Thoracic aorta (tissue), 2 donors: Measurements from ENCODE around the gene EEIG1. TPM values are rescaled to one million over a fixed set of nuclear protein-coding genes. Genes with fewer than 3 reads are reported as not detected.

Source experiments
- ATAC-seq: fragments of 150-250 bp; one replicate; pipeline ENCODE4 v1.8.0; 2017; ENCODE audit warnings: low read depth; ENCODE audit not compliant: insufficient number of reproducible peaks, low FRiP score
- DNase-seq: peaks from one replicate; pipeline ENCODE4 v3.0.0-alpha.2; 2020; ENCODE audit warnings: low spot score
- H3K27ac ChIP-seq, 2 donors: fragments of 200-600 bp; sonication (generic); 1 replicate in 1 of 2; 2 replicates in 1 of 2; pipeline ENCODE4 v1.5.1; 2016; ENCODE audit warnings: mild to moderate bottlenecking in 2 of 2, moderate library complexity in 2 of 2
- H3K27me3 ChIP-seq: fragments of 200-600 bp; sonication (generic); replicated peaks from 2 replicates; pipeline ENCODE4 v1.6.0; 2016; ENCODE audit warnings: mild to moderate bottlenecking; ENCODE audit not compliant: insufficient read depth
- H3K36me3 ChIP-seq: fragments of 200-600 bp; sonication (generic); one replicate; pipeline ENCODE4 v1.5.1; 2016
- H3K4me1 ChIP-seq, 2 donors: fragments of 200-600 bp; sonication (generic); 1 replicate in 1 of 2; 2 replicates in 1 of 2; pipeline versions ENCODE4 v1.5.1 to v1.6.0; 2016; ENCODE audit warnings: low read depth in 2 of 2, mild to moderate bottlenecking in 1 of 2; ENCODE audit not compliant: control insufficient read depth in 1 of 2
- H3K4me3 ChIP-seq: fragments of 200-600 bp; sonication (generic); 2 replicates; pipeline ENCODE4 v1.5.1; 2016; ENCODE audit warnings: mild to moderate bottlenecking
- H3K9me3 ChIP-seq: fragments of 200-600 bp; sonication (generic); 2 replicates; pipeline ENCODE4 v1.5.1; 2016
- total RNA-seq, 2 donors: library from RNA; depleted of rRNA; stranded (reverse); fragments of >200 nt; gene quantifications; one replicate each; pipeline versions ENCODE4 v1.1.0 to v1.2.3, GENCODE V29; 2016
- TF ChIP-seq, protein P1 (sequence below): fragments of 200-600 bp; sonication (generic); IDR thresholded peaks from one replicate; pipeline ENCODE4 v1.5.1; 2019; ENCODE audit warnings: antibody characterized with exemption

The EEIG1 gene
- total RNA-seq, 2 donors from 2014 or later = 20.4 to 26.5 TPM

DNA sequence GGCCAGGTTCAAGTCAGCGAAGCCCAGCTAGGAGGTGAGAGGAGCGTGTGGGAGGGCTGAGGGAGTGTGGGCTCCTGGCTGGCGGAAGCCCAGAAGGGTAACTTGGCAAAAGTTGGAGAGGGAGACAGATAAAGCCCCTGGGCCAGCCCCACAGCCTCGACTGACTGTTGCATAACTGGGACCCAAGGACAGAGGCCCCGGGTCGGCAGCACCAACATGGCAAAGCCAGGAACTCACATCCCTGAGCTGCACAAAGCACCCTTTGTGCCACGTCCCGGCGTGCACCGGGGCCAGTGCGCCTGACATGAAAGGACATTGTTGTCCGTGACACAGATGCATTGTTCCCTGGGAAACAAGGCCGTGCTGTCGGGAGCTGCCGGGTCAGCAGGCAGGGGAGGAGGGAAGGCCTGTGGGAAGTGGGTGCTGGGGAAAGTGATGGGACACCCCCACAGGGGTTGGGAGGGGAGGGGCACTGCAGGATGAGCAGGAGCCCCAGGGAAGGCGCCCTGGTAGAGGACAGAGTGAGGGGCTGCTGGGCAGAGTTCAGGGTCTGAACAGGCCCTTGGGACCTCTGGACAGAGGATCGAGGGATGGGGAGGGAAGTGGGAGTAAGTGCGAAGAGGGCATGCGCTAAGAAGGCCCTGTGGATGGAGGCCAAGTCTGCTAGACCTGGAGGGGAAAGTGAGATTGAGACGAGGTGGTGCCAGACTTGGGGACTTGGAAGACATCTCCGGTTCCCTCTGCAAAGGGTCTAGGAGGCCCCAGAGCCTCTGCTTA is 30.1 kb downstream of the EEIG1 start:
- TF ChIP-seq, protein P1, sequence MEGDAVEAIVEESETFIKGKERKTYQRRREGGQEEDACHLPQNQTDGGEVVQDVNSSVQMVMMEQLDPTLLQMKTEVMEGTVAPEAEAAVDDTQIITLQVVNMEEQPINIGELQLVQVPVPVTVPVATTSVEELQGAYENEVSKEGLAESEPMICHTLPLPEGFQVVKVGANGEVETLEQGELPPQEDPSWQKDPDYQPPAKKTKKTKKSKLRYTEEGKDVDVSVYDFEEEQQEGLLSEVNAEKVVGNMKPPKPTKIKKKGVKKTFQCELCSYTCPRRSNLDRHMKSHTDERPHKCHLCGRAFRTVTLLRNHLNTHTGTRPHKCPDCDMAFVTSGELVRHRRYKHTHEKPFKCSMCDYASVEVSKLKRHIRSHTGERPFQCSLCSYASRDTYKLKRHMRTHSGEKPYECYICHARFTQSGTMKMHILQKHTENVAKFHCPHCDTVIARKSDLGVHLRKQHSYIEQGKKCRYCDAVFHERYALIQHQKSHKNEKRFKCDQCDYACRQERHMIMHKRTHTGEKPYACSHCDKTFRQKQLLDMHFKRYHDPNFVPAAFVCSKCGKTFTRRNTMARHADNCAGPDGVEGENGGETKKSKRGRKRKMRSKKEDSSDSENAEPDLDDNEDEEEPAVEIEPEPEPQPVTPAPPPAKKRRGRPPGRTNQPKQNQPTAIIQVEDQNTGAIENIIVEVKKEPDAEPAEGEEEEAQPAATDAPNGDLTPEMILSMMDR = no peak
- DNase-seq (no peak), ATAC-seq (no peak)
- peaks cover 7 to 16% of the 10 kb centered on the region in 2 donors for H3K4me1 ChIP-seq
- no peak overlapping the region for H3K27ac ChIP-seq
- H3K4me3 ChIP-seq = no peak overlapping the region
- H3K9me3 ChIP-seq = no peaks in the 10 kb centered on the region
- peaks cover 5% of the 10 kb centered on the region for H3K36me3 ChIP-seq
- H3K27me3 ChIP-seq = no peaks in the 10 kb centered on the region

DNA sequence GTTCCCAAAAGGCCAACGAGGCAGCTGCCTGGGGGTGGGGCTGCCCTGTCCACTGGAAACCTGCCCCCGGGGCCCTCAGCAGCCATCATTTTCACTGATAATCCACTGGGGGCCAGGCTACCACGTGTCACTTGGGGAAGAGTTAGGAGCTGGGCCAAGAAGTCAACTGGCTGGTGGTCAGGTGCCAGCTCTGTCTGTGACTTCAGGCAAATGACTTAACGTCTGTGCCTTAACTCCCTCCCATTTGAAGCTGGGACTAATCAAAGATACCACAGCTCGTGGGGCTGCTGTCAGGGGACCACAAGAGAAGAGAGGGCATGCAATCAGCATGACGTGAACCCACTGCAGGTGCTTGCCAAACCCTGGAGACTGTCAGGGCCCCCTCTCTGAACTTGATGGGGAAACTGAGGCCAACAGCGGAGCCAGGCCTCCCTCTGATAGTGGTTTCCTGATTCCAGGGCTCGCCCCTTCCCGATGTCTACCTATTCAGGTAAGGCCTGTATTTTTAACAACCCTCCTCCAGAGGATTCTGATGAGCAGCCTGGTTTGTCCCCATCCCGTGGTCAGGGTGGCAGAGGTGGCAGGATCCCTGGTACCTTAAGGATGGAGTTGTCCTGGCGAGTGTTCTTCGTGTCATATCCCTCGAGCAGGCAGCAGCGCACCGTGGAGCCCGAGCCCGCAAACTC is 30.8 kb downstream of the EEIG1 start:
- Histone ChIP-seq H3K36me3 (peaks cover 11% of the 10 kb centered on the region), H3K9me3 (no peaks in the 10 kb centered on the region), H3K4me3 (no peak overlapping the region), H3K27me3 (no peaks in the 10 kb centered on the region), H3K27ac (no peak overlapping the region), H3K4me1 (peaks cover 7 to 9% of the 10 kb centered on the region in 2 donors)
- ATAC-seq = no peak
- TF ChIP-seq, protein P1 = no peak
- no peak for DNase-seq

DNA sequence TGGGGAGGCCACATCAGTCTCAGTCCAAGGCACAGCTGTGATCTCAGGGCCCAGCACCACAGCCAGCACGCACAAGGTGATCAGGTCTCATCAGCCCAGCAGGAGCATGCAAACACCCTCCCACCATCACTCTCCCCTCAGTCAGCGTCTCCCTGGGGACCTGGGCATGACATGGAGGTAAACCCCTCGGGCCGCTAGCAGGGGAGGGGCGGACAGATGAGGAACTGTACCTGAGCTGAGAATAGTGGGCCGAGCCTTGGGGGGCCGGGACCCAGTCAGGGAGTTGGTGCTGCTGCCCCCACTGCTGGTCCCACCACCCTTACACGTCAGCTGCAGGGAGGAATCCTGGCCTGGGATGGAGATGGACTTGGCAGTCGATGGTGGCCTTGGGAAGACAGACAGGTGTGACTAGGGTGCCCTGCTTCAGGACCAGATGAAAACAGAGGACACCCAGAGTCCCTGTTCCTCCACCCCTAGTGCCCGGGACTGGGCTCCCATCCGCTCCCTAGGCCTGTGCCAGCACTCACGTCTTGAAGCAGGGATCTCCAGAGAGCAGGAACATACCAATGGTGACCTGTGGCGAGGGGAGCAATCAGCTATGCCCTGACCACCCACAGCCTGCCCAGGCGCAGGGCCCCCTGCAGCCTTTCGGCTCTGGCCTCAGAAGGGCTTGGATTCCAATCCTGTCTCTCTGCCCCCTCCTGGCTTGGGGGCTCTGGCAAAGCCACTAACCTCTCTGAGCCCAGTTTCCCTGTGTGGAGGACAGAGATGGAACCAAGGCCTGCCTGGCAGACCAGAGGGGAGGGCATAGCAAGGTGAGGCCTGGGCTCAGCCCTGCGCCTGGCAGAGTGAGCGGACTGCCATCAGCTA is 32.7 kb downstream of the EEIG1 start:
- no peak overlapping the region for H3K4me3 ChIP-seq
- no peaks in the 10 kb centered on the region for H3K27me3 ChIP-seq
- TF ChIP-seq, protein P1 = no peak
- H3K36me3 ChIP-seq = peaks cover 22% of the 10 kb centered on the region
- H3K27ac ChIP-seq = no peak overlapping the region
- DNase-seq (no peak), ATAC-seq (no peak)
- no peaks in the 10 kb centered on the region for H3K9me3 ChIP-seq
- H3K4me1 ChIP-seq = no peaks in the 10 kb centered on the region

DNA sequence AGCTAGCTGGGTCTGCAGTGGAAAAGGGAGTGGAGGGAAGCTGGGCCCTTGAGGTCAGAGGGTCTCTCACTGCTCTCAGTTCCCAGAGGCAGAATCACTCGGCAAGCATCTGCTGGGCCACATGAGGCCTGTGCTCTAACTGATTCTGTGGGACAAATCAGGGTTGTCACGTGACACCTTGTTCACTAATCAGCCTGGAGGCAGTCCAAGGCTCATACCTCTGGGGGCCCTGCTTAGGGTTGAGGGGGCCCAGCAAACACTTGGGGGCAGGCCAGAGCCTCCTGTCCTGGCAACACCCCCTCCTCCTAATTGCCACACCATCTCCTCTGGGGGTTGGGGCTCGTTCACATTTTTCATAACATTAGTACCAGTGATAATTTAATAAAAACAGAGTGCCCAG is 34.1 kb downstream of the EEIG1 start:
- ATAC-seq (no peak), DNase-seq (no peak)
- Histone ChIP-seq H3K9me3 (no peaks in the 10 kb centered on the region), H3K4me1 (no peaks in the 10 kb centered on the region), H3K4me3 (no peak overlapping the region), H3K36me3 (peaks cover 26% of the 10 kb centered on the region), H3K27me3 (no peaks in the 10 kb centered on the region), H3K27ac (no peak overlapping the region)
- TF ChIP-seq, protein P1 = no peak

DNA sequence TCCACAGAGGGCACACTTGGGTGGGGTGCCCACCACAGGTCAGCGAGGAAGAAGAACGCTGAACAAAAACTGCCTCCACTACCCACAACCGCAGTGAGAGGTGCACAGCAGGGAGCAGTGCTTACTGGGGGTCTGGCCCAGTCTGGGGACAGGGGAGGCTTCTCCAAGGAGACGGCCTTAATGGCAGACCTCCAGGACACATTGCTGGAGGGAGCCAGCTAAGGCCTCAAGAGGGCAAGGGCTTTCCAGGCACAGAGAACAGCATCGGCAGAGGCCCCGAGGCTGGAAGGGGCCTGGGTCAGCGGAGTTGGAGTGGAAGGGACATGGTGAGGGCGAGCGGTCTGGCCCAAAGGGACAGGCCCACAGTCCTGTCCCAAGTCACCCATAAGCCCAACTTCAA is 34.8 kb downstream of the EEIG1 start:
- Histone ChIP-seq H3K27ac (no peak overlapping the region), H3K4me3 (no peak overlapping the region), H3K36me3 (peaks cover 26% of the 10 kb centered on the region), H3K4me1 (no peaks in the 10 kb centered on the region), H3K9me3 (no peaks in the 10 kb centered on the region), H3K27me3 (no peaks in the 10 kb centered on the region)
- ATAC-seq (no peak), DNase-seq (no peak)
- TF ChIP-seq, protein P1 = no peak
